ENCODE measurements around the gene TMC8.
A peak's percentile ranks its signal among the peaks of the same experiment; 100 is the strongest.

Gene TMC8

DNA sequence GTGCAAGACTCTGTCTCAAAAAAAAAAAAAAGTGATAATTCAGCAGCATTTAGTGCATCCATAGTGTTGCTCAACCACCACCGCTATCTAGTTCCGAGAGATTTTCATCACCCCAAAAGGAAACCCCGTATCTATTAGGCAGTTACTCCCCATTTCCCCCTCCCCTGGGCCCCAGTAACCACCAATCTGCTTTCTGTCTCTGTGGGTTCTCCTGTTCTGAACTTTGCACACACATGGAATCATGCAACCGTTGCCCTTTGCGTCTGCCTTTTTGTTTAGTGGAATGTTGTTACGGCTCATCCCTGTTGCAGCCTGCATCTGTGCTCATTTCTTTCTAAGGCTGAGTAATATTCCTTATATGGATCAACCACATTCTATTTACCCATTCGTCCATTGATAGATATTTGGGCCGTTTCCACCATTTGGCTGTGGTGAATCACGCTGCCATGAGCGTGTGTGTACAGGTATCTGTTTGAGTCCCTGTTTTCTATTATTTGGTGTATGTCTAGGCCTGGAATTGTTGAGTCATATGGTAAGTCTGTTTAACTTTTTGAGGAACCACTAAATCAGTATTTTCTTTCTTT is 29.1 kb downstream of the TMC8 start:
- no peak for DNase-seq (ENCODE audit: extremely low spot score)
- ChIA-PET POLR2A (interaction anchor here (0.6 kb wide), 1 partner anchor 10 kb away, joined by 3 read pairs; no protein-coding TSS in a partner anchor), CTCF (interaction anchor here (0.8 to 5.6 kb wide), 4 partner anchors 16 to 29 kb away, joined by 3 to 30 read pairs (median 6); partner anchors contain the start of gene TMC8)
- TF ChIP-seq, protein P1, sequence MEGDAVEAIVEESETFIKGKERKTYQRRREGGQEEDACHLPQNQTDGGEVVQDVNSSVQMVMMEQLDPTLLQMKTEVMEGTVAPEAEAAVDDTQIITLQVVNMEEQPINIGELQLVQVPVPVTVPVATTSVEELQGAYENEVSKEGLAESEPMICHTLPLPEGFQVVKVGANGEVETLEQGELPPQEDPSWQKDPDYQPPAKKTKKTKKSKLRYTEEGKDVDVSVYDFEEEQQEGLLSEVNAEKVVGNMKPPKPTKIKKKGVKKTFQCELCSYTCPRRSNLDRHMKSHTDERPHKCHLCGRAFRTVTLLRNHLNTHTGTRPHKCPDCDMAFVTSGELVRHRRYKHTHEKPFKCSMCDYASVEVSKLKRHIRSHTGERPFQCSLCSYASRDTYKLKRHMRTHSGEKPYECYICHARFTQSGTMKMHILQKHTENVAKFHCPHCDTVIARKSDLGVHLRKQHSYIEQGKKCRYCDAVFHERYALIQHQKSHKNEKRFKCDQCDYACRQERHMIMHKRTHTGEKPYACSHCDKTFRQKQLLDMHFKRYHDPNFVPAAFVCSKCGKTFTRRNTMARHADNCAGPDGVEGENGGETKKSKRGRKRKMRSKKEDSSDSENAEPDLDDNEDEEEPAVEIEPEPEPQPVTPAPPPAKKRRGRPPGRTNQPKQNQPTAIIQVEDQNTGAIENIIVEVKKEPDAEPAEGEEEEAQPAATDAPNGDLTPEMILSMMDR (IDR thresholded peaks at IDR 0.05; ENCODE audit: control extremely low read depth, extremely low read depth, low read depth, missing control alignments), result no peak

DNA sequence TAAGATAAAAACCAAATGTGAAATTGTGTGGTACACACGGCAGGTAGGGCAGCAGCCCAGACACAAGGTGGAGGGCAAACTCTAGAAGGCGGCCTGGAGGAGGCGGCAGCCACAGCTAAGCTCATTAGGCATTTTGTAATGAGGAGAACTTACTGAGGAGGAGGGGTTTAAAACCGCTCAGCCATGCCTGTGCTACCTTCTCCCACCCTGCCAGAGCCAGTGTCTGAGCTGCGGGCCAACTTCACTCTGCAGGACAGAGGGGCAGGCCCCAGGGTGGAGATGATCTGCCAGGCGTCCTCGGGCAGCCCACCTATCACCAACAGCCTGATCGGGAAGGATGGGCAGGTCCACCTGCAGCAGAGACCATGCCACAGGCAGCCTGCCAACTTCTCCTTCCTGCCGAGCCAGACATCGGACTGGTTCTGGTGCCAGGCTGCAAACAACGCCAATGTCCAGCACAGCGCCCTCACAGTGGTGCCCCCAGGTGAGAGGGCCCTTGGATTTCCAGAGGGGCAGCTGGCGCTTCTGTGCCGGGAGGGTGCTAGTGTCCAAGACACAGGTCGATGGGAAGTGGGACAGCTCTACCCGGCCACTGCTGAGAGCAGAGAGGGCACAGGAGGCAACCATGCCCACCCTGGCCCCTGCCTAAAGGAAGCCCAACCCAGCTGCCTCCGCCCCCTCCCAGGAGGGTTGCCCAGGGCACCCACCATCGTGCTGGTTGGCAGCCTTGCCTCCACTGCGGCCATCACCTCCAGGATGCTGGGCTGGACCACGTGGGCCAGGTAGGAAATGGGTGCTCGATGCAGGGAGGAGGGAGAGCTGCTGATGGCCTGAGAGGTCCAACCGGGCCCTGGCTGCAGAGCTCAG is 33.5 kb downstream of the TMC8 start:
- DNase-seq (ENCODE audit: extremely low spot score), result no peak
- TF ChIP-seq, protein P1 (IDR thresholded peaks at IDR 0.05; ENCODE audit: control extremely low read depth, extremely low read depth, low read depth, missing control alignments), result no peak
- ChIA-PET POLR2A (no interaction called here), CTCF (interaction anchor here (1.0 to 5.6 kb wide), 5 partner anchors 9 to 29 kb away, joined by 3 to 30 read pairs (median 4); no protein-coding TSS in a partner anchor)

DNA sequence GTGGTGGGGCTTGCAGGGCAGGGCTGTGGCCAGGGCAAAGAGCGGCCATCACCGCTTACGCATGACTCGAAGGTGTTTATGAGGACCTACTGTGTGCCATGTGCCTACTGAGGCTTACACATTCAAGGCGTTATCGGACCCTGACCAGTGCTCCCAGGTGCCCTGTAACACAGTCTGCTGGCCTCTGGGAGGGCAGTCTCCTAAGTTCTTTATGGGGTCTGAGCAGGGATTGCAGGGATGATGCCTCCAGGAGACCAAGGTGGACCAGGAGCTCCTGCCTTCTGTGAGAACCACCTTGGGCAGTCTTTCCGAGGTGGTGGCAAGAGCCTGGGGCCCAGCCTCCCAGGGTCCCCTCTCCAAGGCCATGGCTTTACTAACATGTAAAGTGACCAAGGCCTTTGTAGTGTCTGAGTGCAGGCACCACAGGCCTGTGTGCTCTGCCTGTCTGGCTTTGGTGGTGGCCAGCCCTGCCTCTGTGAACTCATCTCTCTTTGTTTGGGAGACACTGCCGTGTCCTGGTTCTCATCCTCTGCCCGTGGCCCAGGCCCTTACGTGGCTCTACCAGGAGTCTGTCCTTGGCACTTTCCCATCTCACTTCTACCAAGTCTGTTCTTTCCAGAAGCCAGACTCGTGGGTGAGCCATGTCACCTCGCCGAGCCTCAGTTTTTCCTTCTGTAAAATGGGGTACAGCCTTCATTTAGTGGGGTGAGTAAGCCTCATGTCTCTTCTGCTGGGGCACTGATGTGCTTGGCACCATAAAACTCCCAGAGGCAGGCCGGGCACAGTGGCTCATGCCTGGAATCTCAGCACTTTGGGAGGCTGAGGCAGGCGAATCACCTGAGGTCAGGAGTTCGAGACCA is 34.4 kb downstream of the TMC8 start:
- DNase-seq (ENCODE audit: extremely low spot score), result no peak
- CTCF ChIA-PET, result interaction anchor here (1.2 to 5.6 kb wide), 4 partner anchors 8 to 30 kb away, joined by 3 to 30 read pairs (median 7); no protein-coding TSS in a partner anchor
- POLR2A ChIA-PET, result no interaction called here
- TF ChIP-seq, protein P1 (IDR thresholded peaks at IDR 0.05; ENCODE audit: control extremely low read depth, extremely low read depth, low read depth, missing control alignments), result no peak

DNA sequence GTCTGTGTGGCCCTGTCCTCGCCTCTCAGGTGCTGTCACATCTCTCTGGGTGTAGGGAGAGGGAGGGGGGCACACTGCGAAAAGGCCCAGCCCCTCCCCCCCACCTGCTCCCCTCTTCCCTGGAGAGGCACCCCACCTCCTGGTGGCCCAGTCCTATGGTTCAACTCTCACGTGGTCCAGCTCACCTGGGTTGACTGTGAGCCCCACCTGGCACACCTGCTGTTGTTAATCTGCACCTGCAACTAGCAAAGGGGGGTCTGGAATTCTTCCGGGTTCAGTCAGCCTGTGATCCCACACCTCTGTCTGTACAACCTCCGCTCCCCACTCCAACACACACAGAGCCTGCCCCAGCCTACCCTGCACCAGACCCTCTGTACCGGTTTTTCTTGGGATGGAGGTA is 35.8 kb downstream of the TMC8 start:
- ChIA-PET POLR2A (interaction anchor here (0.6 to 0.7 kb wide), 2 partner anchors 8 to 31 kb away, joined by 3 to 7 read pairs; no protein-coding TSS in a partner anchor), CTCF (no interaction called here)
- TF ChIP-seq, protein P1 (IDR thresholded peaks at IDR 0.05; ENCODE audit: control extremely low read depth, extremely low read depth, low read depth, missing control alignments), result no peak
- no peak for DNase-seq (ENCODE audit: extremely low spot score)

DNA sequence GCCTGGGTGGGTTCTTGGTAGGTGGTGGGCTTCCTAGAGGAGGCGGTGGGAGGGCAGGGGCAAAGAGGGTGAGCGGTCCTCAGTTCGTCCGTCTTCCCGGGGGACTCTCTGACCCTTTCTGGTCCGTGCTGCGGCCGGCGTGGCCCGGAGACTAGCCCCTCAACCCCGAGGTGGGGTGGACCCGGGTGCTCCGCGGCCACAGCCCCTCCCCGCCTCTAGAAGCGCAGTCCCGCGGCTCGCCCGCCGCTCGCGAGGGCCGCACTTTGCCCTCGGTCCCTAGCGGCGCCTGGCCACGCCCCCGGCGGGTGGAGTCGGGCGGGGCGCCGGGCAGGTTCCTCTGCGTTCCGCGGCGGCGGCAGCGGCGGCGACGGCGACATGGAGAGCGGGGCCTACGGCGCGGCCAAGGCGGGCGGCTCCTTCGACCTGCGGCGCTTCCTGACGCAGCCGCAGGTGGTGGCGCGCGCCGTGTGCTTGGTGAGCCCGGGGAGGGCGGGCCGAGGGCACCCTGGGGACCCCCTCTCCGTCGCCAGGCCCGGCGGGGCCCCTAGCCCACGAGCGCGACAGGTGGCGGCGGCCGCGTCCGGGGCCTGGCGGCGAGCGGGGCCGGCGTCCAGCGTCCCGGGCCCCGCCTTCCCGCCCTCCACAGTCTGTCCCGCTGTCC is 37.8 kb downstream of the TMC8 start, which contains the start of gene SYNGR2:
TSS of gene SYNGR2 (plus strand) at position 340 of the 661 bp plus-strand sequence. CDS start at position 376, 36 bp downstream.
- ChIA-PET CTCF (interaction anchor here (1.0 to 2.0 kb wide), 6 partner anchors 10 to 56 kb away, joined by 3 to 8 read pairs (median 4); no protein-coding TSS in a partner anchor), POLR2A (no interaction called here)
- TF ChIP-seq, protein P1 (IDR thresholded peaks at IDR 0.05; ENCODE audit: control extremely low read depth, extremely low read depth, low read depth, missing control alignments), result no peak
- DNase-seq (ENCODE audit: extremely low spot score), result peak; percentile 92
